GM19328 (cell line): ENCODE data around the gene HEG1.

ENCODE experiments used
- ATAC-seq: cut with Tn5 transposase; IDR thresholded peaks from one replicate; pipeline ENCODE4 v1.9.1; 2021; ENCODE audit warnings: mild to moderate bottlenecking, moderate library complexity; ENCODE audit not compliant: unreplicated experiment

The HEG1 gene

GRCh38 chr3:125023833-125024555 lies 31.8 kb downstream of the HEG1 start:
- ATAC-seq: no peak

DNA sequence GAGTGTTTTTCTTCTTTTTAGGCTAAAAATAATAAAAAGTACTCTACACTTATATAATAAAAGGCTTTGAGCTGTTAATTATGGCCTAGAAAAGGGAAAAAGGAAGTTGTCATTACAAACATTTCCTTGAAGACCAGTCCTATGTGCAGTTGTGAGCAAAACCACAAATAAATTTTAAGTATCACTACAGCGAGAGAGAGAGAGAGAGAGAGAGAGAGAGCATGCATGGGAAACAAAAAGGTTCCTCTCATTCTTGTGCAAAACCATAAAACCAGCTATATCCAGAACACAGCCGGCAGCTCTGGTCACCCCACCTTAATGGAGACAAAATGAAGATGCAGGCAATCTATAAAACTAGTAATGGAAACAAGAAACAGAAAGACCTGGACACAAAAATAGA lies 33.6 kb downstream of the HEG1 start:
- ATAC-seq: no peak

- ATAC-seq: no peak
These were observed 36.5 kb downstream of the HEG1 start for GRCh38 chr3:125019271-125019670.

- ATAC-seq: no peak
These were observed 38.4 kb downstream of the HEG1 start for GRCh38 chr3:125017406-125017805.

GRCh38 chr3:125014570-125015179 lies 41.1 kb downstream of the HEG1 start:
- no peak for ATAC-seq

GRCh38 chr3:125013095-125013494 lies 42.7 kb downstream of the HEG1 start:
- no peak for ATAC-seq

GRCh38 chr3:125011941-125012340 lies 43.9 kb downstream of the HEG1 start:
- ATAC-seq: no peak

- ATAC-seq: no peak
These were observed 45.4 kb downstream of the HEG1 start for GRCh38 chr3:125010393-125010792.

DNA sequence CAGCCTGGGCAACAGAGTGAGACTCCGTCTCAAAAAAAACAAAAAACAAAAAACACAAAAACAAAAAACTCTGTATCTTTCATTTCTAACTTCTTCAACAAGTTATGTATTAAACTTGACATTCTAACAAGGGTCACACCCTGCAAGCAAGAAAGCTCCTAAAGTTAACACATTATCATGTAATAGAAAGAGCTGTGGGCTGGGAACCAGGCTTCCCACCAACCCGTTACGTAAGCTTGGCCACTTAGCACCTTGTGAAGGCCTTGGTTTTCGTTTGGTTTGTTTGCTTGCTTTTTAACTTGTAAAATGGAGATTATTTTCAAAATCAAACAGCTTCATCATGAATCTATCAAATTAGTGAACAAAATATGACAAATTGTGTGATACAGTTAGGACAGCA lies 47.0 kb downstream of the HEG1 start:
- no peak for ATAC-seq

GRCh38 chr3:125006291-125006731 lies 49.5 kb downstream of the HEG1 start:
- no peak for ATAC-seq

DNA sequence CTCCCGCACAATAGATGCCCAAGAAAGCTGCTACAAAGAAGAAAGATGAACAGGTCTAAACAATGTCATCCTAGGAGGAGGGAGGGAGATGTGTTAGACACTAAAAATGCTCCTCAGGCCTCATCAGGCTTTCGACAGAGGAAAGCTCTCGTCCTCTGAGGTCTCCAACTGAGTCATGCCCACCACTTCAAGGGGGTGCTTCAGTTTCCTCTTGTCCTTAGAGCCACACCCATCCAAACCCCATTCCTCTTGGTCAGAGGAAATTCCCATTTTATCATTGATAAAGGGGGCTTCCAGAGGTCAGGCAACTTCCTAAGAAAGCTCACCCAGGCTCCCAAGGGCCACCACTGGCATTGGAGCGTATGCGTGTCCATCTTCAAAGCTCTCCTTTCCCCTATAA lies 50.1 kb downstream of the HEG1 start:
- no peak for ATAC-seq

DNA sequence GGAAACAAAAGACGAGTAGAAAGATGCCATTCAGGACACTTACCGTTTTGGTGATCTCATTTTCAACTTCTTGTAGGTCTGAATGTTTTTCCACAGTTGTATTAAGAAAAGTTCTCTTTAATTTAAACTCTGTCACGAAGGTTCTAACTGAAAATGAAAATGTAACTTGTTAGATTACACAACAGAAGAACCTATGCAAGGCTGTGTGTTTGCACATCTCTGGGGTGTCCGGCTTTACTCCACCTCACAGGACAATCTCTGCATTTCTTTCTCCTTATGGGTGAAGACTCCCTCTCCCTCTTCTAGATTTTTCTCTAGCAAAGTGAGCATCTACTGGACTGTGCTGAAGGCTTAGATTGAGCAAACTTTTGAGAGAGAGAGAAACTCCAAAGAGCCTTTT lies 50.6 kb downstream of the HEG1 start:
- ATAC-seq: no peak

GRCh38 chr3:125003859-125004595 lies 51.8 kb downstream of the HEG1 start:
- no peak for ATAC-seq

- no peak for ATAC-seq
These were observed 52.4 kb downstream of the HEG1 start for GRCh38 chr3:125003369-125003853.

DNA sequence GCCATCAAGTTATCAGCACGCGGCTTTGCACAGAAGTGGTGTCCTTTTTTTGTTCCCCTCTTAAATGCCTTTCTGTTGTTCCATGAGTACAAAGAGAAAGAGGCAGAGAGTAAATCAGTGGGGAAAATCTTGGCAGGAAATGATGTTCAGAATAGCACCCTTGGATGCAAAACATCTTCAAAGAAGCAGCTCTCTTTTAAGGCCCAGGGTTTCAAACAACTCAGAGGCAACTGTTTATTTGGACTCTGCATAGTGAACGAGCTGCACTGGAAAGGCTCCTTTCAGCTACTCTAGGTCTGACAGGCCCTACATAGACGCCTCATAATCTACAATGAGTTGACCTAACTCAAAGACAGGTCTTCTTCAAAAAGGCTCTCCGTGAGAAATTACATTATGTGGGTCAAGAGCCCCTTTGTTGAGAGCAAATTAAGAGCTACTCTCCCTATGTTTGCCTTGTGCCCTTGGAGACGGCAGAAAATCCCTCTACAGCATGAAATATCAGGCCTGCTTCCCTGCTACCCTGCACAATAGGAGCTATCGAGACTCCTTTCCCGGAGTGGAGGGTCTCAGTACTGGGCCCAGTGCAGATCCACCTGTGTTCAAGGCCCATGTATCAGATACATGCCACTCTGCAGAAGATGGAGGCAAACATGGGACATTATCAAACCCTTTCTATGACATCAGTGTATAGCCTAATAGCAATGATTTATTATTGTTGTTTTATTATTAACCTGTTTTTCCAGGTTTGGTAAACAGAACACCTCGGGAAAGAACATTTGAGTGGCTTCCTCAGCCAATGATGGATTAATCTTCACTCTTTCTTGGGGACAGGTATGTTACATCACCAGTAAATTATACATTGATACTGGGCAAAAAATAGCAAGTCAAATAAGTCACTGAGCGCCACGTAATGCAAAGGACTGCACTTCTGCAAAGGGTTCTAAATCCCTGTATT lies 53.1 kb downstream of the HEG1 start:
- ATAC-seq: no peak

DNA sequence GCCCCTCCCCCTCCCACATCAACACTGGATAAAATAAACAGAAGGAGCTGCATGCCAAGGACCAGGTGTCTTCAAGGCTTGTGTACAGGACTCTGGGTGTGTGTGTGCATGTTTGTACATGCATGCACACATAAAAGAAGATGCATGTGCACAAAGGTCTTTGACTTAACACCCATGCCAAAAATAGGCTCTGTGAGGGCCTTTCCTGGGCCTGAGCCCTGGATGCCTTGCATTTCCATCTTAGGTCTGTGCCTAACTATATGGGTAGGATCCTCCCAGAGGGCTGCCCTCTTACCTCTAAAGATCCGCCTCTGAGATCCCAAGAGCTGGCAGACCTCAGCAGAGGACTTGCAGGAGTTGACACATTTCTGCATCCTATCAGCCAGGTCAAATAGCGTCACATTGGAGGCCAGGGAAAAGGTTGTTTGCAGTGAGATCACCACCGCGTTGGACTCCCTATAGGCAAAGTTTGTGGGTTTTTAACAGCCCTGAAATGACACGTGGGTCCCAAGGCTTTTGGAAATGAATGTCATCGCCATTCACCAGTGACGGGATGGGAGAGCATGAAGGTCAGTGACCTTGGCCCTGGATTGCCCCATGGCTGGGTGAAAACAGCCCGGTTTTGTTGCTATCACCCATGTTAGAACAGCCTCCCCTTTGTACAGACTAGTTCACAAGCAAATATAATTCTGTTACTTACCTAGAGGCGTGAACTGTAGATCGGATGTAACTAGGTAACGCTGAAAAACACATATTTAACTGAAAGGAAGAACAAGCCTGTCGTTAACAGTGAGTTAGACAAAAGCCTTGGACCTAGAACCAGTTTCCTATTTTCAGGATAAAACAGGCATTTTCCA lies 54.0 kb downstream of the HEG1 start:
- no peak for ATAC-seq

GRCh38 chr3:125000661-125001060 lies 55.1 kb downstream of the HEG1 start:
- no peak for ATAC-seq

DNA sequence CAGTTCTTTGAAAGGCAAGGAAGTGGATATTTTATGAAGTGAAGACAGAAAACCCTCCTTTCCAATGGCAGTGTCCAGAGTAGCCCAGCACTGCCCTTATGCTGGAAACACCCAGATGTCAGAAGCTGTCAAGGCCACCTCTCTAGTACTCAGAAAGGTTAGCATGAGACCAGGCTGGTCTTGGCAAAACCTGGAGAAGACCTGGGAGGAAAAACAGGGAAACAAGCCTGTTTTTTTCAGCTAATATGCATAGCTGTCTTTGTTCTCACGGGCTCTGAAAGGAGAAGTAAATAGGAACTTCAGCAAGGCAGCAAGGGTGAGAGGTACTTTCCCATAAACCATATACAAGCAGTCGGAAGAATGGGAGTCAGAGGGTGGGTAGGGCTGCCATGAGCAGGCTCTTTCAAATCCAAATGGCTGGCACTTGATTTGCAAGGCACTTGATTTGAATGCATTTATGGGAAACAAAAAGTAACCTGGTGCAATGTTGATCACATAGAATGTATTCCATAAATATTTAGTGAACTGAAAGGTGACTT lies 55.8 kb downstream of the HEG1 start:
- ATAC-seq: no peak

GRCh38 chr3:124999317-124999716 lies 56.5 kb downstream of the HEG1 start:
- no peak for ATAC-seq

GRCh38 chr3:124998247-124998630 lies 57.6 kb downstream of the HEG1 start:
- no peak for ATAC-seq
